GM12875 (cell line): ENCODE results near the gene IQCN.

Experiments
- H3K4me3 ChIP-seq: one replicate; pipeline ENCODE4 v1.5.1; 2011; ENCODE audit warnings: low read depth, low read length, control low read depth
- CTCF ChIP-seq: IDR thresholded peaks from 2 replicates; pipeline ENCODE4 v1.5.1; 2011; ENCODE audit warnings: low read depth, mild to moderate bottlenecking, control low read depth, inconsistent platforms, low read length, moderate library complexity, borderline replicate concordance; ENCODE audit not compliant: insufficient read depth

The IQCN gene

GRCh38 chr19:18253130-18253529 is 21.1 kb downstream of the IQCN start:
- H3K4me3 ChIP-seq: no peak overlapping the region
- TF ChIP-seq CTCF: no peak

GRCh38 chr19:18252370-18252717 is 21.9 kb downstream of the IQCN start:
- H3K4me3 ChIP-seq: no peak overlapping the region
- no peak for TF ChIP-seq CTCF

GRCh38 chr19:18251587-18252369 is 22.5 kb downstream of the IQCN start:
- no peak overlapping the region for H3K4me3 ChIP-seq
- TF ChIP-seq CTCF: peak; percentile 88

- TF ChIP-seq CTCF: no peak
- H3K4me3 ChIP-seq: no peak overlapping the region
Measured at GRCh38 chr19:18249834-18250233, 24.4 kb downstream of the IQCN start.

- no peak overlapping the region for H3K4me3 ChIP-seq
Measured at GRCh38 chr19:18245297-18245696, 29.0 kb downstream of the IQCN start.

GRCh38 chr19:18239303-18239702 is 34.9 kb downstream of the IQCN start:
- no peak overlapping the region for H3K4me3 ChIP-seq
- TF ChIP-seq CTCF: no peak

More at GRCh38 chr19:18245297-18245696, 29.0 kb downstream of the IQCN start:
- no peak for TF ChIP-seq CTCF

GRCh38 chr19:18234194-18234593 is 40.1 kb downstream of the IQCN start:
- TF ChIP-seq CTCF: no peak
- no peak overlapping the region for H3K4me3 ChIP-seq
